Astrocyte (in vitro differentiated cells and primary cell): ENCODE measurements around the gene VSTM2L.

Source experiments
- EZH2 ChIP-seq: IDR thresholded peaks from 2 replicates; pipeline ENCODE4 v1.6.1; 2012; ENCODE audit warnings: mild to moderate bottlenecking, low read length, inconsistent platforms; ENCODE audit not compliant: insufficient read depth
- TF ChIP-seq, protein P1 (sequence below): IDR thresholded peaks from 2 replicates; pipeline ENCODE4 v1.5.1; 2011; ENCODE audit warnings: low read depth, mild to moderate bottlenecking, inconsistent platforms, low read length, moderate library complexity; ENCODE audit not compliant: insufficient read depth

DNA sequence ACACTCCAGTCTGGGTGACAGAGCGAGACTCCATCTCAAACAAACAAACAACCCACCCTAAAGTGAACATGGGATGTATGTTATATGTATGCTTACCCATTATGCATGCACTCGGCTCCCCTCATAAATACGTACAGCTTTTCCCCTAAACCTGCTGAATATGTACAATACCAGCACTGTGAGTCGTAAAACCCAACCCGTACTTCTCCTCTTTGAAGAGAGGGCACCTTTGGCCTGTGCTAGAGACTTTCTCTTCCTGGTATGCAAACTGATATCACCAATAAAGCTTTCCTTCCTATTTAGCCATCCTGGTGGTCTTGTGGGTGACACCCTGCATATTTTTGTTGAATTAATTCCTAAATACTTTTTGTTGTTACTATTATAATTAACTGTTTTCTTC is 51.3 kb downstream of the VSTM2L start:
- TF ChIP-seq EZH2: no peak
- TF ChIP-seq, protein P1, sequence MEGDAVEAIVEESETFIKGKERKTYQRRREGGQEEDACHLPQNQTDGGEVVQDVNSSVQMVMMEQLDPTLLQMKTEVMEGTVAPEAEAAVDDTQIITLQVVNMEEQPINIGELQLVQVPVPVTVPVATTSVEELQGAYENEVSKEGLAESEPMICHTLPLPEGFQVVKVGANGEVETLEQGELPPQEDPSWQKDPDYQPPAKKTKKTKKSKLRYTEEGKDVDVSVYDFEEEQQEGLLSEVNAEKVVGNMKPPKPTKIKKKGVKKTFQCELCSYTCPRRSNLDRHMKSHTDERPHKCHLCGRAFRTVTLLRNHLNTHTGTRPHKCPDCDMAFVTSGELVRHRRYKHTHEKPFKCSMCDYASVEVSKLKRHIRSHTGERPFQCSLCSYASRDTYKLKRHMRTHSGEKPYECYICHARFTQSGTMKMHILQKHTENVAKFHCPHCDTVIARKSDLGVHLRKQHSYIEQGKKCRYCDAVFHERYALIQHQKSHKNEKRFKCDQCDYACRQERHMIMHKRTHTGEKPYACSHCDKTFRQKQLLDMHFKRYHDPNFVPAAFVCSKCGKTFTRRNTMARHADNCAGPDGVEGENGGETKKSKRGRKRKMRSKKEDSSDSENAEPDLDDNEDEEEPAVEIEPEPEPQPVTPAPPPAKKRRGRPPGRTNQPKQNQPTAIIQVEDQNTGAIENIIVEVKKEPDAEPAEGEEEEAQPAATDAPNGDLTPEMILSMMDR: no peak
